Stimulated activated CD8-positive, alpha-beta memory T cell treated with anti-CD3 and anti-CD28 coated beads, Interleukin-2, amount 100 ng/mL, for 48 hours (primary cell): ENCODE data around the gene IRF2BP2.

ENCODE experiments used
- DNase-seq, 2 donors: peaks; one replicate each; pipeline ENCODE4 v3.0.0-alpha.2; 2020; ENCODE audit warnings: low read depth in 2 of 2

IRF2BP2 gene

DNA sequence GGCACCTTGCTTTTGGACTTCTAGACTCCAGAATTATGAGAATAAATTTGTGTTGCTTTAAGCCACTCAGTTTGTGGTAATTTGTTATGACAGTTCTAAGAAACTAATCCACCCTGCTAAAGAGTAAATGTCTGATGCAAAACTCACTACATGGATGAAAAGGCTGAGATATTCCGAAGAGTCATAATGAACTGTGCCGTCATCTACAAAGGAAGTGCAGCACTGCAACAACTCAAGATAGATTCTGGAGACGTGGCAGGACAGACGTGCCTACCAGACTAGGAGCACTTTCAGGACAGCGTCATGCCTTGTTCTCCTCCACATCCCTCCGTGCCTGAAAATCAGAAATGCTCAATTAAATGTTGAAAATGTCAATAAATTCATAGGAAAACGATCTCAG lies 24.4 kb upstream of the IRF2BP2 start:
- no peak for DNase-seq

DNA sequence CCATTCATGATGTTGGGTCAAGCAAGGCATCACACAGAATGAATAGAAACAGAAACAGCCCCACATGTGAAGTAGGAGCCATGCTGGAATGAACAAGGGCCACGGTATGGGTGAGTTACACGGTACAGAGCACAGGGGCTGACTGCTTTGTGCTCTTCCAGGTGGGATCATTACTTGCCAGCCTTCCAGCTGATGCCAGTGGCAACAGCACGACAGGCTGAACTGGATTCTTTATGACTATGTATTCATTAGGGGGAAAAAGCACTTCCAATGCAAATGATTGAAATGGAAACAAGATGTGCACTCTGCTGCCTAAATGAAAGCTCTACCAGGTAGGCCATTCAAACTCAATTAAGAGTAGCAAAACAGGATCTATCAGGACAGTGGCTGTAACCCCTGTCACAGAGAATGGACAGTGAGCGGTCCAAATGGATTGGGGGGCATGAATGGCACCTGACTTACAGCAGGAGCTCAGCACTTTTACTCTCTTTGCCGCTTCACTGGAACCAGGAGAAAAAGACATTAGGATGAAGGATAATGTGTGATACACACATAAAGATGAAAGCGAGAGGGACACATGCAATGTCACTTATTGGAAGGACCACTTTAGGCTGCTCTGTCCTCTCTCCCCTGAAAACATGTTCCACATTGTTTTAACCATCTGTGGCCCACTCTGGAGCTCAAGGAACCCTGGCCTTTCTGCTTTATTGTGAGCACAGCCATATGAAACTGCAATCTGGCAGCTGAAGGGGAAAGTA lies 23.4 kb upstream of the IRF2BP2 start:
- no peak for DNase-seq

DNA sequence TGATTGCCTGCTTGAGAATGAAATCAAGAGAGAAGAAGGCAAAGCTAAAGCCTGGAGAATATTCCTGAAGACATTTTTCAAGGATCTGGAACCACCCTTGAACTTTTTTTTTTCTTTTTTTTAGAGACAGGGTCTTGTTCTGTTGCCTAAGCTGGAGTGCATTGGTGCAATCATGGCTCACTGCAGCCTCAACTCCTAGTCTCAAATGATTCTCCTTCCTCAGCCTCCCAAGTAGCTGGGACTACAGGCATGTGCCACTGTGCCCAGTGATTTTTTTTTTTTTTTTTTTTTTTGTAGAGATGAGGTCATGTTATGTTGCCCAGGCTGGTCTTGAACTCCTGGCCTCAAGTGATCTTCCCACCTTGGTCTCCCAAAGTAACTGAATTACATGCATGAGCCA lies 22.2 kb upstream of the IRF2BP2 start:
- DNase-seq: no peak

DNA sequence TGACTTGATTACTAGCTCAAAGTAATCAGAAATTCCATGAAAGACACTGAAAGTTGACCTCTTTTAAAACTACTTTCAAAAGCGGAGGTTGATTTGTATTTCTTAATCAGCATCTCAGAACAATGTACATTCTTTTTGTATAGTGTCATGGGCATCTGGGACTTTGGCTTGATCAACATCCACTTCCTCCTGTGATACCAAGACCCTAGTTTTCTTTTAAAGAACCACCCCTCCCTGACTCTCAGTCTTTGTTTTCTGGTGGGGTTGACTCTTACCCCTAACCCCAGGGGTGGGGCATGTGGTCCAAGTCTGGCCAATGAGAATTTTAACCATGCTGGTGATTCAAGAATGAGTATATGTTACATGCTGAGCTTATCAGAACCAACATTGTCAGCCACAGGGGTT lies 21.7 kb upstream of the IRF2BP2 start:
- no peak for DNase-seq

DNA sequence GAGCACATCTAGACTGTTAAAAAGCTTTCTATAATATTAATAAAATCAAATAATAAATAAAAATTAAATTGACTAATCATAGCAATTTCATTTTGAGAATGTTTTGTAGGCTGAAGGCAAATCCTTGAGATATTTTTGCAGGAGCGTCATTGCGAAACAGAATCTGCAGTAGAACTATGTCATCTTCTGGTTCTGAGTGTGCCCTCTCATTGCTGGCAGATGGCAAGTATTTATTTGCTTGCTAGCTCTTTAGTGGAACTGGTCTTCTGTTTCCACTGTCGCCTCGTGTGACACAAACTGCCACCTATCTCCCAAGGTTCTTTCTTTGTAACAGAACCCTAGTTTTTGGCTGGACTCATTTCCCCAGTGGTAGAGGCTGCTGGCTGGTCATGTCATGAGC lies 19.0 kb upstream of the IRF2BP2 start:
- no peak for DNase-seq

DNA sequence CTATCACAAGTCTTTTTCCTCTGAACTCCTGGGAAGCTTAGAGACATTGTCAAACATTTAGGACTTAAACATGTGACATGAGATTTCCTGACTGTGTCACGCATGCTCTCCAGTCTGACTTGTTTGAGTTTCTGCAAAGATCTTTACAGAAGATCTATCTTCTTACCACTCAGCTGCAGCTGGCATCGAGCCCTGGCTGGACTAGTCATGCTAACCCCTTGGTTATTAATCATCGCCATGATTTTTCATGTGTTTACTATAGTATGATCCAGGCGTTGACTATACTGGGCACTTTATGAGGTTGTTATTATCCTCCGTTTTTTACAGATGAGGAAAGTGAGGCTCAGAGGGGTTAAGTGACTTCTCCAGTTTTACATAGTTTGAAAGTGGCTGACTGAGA lies 18.1 kb upstream of the IRF2BP2 start:
- DNase-seq: no peak

DNA sequence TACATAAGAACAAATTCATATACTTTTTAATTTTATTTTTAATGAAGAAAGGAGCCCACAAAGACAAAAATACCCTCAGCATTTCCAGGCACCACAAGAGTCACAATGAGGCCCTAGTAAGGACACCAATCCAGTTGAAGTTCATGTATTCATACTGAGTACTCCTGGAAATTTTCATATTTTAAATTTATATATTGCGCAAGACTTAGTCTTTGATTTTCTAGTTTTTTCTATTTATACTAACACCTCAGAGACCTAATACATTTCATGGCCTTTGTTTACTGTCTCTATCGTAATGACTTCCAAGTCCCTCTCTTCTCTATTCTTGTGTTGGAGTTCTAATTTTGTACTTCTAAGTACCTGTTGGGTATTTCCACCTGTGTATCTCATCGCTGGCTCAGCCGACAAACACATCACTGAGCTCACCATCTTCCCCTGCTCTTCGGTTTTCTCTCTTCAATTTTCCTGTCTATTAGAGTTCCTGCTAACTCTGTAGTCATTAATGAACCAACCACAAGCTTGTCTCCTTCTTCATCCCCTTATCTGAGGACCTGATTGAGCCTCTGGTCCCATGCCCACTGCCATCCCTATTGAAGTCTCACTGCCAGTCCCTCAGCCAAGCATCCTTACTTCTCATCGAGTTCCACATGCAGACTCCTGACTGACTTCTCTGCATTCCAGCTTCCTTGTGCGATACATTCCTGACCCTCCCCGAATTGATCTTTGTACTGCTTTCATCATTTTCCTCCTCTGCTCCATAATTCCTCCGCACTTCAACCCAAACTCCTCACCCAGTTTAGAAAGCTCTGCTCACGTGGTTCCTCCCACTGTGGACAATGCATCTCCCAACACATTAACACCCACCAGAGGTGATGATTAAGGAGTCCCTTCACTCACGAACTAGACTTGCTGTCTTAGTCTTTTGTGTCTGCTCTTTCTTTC lies 17.3 kb upstream of the IRF2BP2 start:
- DNase-seq: no peak

DNA sequence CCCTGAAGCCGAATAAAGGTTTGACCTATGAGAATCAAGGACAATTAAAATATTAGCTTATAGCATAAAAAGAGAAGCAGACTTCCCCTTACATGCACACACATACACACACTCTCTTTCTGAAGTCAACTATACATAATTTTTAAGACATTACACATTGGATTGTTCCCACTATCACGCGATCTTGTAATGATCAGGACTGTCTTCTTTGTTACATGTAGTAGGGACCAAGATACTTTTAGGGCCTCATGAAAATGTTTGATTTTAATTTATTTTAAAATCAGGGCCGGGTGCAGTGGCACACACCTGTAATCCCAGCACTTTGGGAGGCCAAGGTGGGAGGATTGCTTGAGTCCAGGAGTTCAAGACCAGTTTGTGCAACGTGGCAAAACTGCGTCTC lies 16.4 kb upstream of the IRF2BP2 start:
- DNase-seq: no peak

DNA sequence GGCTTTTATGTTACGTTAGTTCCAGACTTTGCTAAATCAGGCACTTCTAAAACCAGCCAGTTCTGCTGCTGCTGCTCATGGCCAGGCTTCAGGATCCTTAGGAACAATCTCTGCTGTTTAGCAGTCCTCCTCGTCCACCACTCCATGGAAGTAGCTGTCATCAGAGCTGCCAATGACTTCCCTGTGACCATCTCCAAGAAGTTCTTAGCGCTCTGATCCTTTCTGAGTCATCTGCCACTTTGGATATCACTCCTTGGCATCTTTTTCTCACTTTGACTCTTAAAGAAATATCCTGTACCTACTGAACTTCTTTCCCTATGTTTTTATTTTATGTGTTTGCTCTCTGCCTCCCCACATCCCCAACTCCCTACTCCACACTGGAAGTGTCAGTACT lies 14.7 kb upstream of the IRF2BP2 start:
- no peak for DNase-seq

DNA sequence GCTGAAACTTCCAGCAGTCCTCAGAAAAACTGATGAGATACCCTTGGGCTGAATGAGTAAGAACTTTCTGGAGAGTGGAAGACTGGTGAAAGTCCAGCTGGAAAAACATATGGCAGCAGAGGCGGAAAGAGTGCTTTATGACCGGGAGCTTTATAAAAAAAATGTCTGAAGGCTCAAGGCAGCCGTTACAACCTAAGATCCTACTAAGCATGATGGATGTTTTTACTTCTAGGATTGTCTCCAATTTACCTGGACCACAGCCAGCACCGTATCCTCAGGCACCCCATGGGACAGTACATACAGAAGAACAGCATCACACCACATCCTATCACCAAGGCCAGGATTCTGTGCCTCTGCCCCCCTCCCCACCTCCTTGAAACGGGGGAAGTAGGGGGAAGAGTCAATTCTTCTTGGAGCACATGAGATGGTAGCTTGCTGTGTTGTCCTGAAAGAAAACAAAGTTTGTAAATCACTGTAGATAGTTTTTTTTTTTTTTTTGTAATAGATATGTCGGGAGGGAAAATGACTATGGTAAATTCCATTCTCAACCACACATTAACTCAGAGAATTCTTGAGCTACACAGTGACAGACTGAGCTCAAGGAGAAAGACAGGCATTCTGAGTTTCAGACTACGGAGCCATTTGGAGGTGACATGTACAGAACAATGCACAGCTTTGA lies 11.8 kb upstream of the IRF2BP2 start:
- DNase-seq: no peak

DNA sequence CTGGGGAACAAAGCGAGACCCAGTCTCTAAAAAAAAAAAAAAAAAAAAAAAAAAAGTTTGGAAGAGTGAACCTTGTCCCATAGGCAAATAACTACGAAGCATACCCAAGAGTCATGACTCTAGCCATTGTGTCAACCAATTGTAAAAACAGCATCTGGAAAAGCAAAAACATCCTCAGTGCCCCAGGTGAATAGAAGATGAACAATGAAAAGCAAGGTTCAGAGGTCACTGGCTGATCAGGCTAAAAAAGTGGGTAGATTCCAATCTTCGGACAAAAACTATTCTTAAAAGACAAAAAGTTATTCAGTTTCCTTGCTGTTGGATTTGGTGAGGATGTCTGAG lies 11.1 kb upstream of the IRF2BP2 start:
- DNase-seq: no peak

DNA sequence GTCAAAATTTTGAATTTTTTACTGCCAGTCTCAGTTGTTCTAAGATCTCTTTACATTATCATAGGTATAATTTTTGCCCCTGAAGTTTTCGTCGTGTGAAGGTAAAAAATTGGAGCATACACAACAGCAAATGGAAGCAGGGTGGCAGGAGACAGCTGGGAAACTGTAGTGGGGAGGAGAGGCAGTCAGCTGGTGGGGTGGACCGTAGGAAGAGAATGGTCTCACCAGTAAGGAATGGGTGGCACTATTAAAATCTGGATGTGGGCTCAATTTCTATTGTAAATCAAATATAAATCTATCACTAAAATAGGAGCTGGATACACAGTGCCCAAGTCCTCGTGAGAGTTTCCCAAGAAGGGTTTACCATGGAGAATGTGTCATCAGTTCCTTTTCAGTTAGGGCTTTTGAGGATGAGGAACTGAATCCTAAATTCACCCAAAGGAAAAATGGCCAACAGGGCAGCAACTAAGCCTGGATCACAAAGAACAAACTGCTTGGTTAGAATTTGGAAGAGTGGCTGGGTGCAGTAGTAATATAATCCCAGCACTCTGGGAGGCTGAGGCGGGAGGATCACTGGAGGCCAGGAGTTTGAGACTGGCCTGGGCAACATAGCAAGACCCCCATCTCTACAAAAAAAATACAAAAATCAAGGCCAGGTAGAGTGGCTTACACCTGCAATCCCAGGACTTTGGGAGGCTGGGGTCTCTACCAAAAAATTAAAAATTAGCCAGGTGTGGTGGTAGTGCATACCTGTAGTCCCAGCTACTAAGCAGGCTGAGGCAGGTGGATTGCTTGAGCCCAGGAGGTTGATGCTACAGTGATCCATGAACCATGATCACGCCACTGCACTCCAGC lies 10.5 kb upstream of the IRF2BP2 start:
- DNase-seq: no peak

DNA sequence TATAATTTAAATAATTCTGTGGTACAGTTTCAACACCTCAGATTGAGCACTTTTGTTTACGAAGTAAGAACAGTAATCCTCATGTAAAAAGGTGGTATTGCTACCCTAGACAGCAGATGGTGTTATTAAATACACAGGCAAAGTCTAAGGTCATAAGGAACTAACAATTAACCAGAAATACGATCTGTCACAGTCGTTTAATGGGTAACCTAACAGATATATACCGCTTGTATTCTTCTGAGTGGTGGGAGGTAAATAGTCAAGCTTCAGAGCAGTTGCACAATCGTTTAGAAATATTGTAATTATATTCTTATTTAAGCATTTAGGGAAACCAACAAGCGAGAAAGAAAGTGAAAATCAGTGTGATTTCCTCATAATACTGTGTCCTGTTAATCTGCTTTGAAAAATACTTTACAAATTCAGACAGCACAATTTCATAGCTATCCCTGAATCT lies 9.8 kb upstream of the IRF2BP2 start:
- DNase-seq: no peak

DNA sequence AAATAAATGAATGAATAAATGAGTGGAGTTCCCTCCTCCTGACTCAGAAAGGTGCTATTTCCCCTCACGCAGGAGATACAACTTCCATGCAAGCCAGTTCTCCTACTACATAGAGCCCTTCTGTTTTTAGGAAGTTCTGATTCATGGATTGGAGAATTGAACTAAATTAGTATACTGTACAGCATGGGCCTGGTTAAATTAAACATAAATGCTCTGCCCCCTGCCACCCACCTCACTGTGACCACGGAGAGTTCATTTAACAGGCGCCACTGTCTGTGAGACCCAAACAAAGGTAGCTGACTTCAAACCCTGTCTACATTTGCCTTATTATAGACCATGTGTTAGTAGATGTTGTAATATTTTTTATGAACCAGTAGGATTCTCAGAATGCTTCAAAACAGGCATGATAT lies 9.1 kb upstream of the IRF2BP2 start:
- no peak for DNase-seq

DNA sequence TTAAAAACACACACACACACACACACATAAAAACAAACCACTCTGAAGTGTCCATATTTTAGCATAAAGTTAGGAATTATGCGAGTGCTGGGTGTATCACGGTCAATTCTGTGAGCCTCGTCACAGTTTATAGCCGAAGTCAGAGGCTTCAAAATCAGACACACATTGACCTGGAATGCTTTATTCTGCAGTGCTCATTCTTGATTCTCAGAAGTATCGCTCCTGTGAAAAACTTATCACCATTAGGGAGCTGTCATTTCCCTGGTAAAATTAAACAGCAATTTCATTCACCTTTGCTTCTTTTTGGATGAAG lies 8.7 kb upstream of the IRF2BP2 start:
- no peak for DNase-seq

DNA sequence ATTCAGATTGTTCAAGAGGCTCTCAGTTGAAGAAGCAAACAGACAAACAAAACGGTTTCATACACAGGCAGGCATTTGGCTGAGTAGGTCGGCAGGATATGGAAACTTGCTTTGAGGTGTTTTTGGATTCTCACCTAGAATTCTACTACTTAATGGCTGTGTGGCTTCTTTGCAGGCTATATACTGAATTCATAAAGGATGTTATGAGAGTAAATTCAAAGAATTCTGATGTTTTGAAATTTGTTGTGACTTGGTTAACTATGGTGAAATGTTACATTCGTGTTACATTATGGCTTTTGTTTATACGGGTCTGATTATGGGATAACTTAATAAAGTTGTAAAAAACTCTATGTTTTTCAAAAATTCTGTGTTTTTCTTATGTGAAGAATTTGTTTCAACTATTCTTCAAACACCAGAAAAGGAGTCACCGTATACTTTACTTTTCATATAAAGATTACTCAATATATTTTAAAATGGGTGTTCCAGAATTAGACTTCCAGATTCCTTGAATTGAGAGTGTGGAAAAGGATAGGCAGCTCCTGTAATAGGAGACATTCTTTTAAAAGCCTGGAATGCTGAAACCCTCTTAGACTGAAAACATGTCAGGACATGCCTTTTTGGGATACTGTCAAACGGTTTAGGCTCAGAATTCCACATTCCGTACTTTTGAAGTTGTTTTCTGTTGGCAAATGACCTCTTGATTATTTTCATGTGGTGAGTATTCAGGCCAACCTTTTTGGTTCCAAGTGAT lies 8.2 kb upstream of the IRF2BP2 start:
- DNase-seq: no peak

DNA sequence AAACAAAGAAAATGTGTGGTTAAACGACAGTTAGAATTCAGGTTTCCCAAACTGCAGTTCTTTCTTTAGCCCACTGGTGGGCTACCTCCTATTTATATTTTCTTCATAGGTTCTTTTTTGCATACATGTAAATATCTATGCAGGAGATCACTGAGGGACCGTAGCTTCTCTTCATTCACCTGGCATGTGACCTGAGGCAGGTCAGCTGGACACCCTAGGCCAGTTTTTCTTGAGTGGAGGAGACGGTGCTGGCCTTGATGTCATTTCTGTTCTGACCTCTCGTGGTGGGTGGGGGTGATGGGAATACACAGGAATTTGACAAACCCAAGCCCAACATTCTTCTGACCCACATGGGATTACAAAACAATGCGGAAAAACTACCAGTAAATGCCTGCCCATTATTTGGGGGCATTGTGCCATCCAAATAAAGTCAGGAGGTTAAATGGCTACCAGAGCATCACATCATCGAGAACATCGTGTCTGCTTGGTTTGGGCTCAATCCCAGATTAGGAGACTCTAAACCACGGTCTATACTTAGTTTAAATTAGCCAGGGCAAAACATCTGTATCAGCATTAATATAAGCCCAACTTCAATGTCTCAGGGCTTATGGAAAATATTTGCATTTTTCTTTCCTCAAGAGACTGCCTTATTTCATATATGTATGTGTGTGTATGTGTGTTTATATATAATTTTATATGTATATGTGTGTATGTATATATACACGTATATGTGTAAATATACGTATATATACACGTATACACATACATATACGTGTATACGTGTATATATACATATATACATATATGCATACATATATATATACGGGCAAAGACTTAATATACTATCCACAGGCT lies 7.4 kb upstream of the IRF2BP2 start:
- no peak for DNase-seq

DNA sequence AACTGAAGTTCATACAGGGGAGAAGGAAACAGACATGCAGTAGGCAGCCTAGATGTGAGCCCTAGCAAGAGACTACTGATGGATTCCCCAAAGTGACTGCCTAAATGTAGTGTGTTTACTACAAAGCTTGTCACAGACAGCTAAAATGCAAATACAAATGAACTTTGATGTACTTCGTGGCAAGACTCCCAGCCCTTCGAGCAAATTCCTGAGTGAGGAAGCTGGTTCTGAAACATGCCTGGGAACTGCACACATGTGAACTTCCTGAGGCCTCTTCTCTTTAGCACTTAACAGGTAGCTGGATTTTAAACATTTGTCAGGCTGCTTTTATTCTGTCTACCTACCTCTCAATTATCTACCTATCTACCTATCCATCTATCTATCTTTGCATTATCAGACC lies 6.7 kb upstream of the IRF2BP2 start:
- no peak for DNase-seq

DNA sequence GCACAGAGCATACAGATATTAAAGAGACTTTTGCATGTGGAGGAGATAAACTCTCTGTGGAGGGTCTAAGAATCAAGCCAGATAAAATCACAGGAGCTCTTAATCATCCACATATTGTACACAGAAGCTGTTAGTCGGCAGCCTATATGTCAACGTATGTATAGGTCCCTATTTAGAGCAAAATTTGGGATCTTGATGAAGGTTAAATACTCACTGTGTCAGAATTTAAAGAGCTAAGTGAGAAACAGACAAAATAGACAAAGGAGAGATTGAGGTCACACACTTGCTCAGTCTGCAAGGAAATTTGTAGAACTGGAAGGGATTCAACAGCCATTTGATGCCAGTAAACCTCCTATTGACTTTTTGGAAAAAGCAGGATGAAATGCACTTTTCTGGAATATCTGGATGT lies 4.1 kb upstream of the IRF2BP2 start:
- DNase-seq: no peak
